VCaP (cell line): ENCODE data around the gene FAM72C.
"Not testable (repeated sequence)": the region's sequence is repeated elsewhere in the genome, so short reads cannot be mapped to it uniquely, and the experiment has no call there.

ENCODE experiments used
- H3K27ac ChIP-seq: fragments of 450-650 bp; 2 replicates; pipeline ENCODE4 v1.5.1; 2017

The FAM72C gene

GRCh38 chr1:143984721-143985473 is 13.1 kb upstream of the FAM72C start:
- not testable (repeated sequence) for H3K27ac ChIP-seq

- not testable (repeated sequence) for H3K27ac ChIP-seq
These were observed 2.6 kb upstream of the FAM72C start for GRCh38 chr1:143974416-143974815.

DNA sequence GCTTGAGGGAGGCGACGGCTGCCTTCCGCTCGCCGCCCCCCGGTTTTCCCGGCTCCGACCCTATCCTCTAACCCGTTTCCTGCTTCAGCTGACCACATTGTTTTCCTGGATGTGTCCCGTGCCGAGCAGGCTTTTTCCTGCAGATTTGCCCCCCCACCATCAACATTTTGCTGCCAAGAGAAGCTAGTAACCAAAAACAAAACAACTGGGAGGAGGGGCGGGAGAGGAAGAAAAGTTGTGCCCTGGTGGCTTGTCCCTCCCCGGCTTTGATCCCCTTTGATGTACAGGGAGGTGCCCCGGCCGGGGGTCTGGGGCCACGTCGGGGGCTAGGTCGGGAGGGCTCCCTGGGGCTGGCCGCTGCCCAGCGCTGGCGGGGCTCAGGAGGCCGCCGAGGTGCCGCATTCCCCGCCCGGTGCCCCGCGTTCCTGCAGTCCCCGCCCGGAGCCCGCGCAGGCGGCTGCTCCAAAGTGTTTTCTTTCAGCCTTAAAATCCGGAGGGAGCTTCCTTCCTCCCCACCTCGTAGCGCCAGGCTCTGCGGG is 2.2 kb upstream of the FAM72C start:
- H3K27ac ChIP-seq, result peak overlapping the region; percentile 42

- not testable (repeated sequence) for H3K27ac ChIP-seq
These were observed 1.1 kb upstream of the FAM72C start for GRCh38 chr1:143972753-143973326.

- H3K27ac ChIP-seq, result not testable (repeated sequence)
These were observed 5.9 kb downstream of the FAM72C start for GRCh38 chr1:143965860-143966259.

- H3K27ac ChIP-seq, result not testable (repeated sequence)
These were observed 7.5 kb downstream of the FAM72C start for GRCh38 chr1:143964294-143964693.

GRCh38 chr1:143955930-143956329 is 15.9 kb downstream of the FAM72C start:
- H3K27ac ChIP-seq, result not testable (repeated sequence)

DNA sequence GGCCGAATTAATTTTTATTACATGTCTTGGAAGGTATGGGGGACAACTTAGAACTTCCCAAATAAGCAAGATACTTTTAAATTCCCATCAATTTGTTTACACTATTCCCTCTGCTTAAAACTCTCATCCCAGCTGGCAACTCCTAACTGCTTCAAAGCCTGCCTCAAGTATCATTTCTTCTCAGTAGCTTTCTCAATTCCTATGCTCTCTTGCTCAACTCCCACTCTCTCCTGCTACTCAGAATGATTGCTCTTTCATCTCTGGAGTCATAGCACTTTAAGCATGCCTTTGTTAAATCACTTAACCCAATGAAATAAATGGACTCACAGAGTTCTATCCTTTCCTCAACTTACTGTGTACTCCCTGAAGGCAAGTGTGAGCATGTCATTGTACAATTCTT is 18.9 kb downstream of the FAM72C start:
- H3K27ac ChIP-seq, result not testable (repeated sequence)

GRCh38 chr1:143951485-143952391 is 20.0 kb downstream of the FAM72C start:
- not testable (repeated sequence) for H3K27ac ChIP-seq

GRCh38 chr1:143947749-143948148 is 24.0 kb downstream of the FAM72C start:
- H3K27ac ChIP-seq, result not testable (repeated sequence)

DNA sequence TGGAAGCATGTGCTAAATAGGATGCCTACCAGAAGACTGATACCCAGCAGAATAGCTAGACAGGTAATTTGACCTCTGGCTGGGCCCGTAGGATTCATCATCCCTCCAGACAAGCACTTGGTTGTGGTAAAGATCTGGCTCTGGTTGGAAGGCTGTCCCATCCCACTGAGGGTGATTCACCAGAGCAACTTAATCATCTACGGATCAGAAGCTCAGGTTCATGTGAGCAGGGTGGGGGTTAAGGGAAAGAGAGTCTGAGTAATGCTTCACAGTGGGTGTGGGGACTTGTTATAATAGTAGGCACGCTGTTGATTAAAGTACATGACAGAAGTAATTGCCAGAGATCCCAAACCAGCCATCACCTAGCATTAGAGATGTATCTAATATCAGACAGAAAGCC is 26.5 kb downstream of the FAM72C start:
- not testable (repeated sequence) for H3K27ac ChIP-seq

- not testable (repeated sequence) for H3K27ac ChIP-seq
These were observed 27.1 kb downstream of the FAM72C start for GRCh38 chr1:143944576-143945240.

GRCh38 chr1:143943319-143943978 is 28.3 kb downstream of the FAM72C start:
- H3K27ac ChIP-seq, result not testable (repeated sequence)

DNA sequence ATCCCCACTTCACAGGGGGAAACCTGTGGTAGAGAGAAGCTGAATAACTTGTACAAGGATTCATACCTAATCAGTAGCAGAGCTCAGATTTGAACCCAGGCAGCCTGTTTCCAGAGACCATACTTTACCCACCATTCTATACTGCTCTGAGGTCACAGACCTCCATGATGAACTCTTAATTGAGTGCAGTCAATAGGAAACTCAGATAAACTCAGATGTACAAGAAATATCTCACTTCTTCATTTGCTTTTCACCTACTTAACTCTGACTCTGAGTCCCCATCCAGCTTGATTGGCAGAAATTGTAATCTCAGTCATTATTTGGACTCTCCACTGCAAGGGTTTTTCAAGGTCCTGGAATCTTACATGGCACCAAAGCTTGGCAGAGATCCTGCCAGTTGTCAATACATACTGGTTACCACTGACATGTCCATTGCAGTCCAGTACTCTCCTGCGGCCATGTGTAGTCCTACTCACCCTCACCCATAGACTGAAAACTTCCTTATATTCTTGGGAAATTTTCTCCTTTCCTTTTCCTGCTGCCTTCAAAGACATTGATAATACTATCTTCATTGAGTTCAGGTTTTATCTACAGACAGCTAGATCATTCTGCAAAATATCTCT is 29.4 kb downstream of the FAM72C start:
- not testable (repeated sequence) for H3K27ac ChIP-seq

GRCh38 chr1:143939666-143940065 is 32.1 kb downstream of the FAM72C start:
- not testable (repeated sequence) for H3K27ac ChIP-seq

- H3K27ac ChIP-seq, result not testable (repeated sequence)
These were observed 32.9 kb downstream of the FAM72C start for GRCh38 chr1:143938922-143939321.
